Epithelial cell of proximal tubule (primary cell): ENCODE results near the gene ADCY6. TPM values are rescaled to one million over a fixed set of nuclear protein-coding genes. Genes with fewer than 3 reads are reported as not detected.

Experiments
- DNase-seq: peaks from one replicate; pipeline ENCODE4 v3.0.0-alpha.2; 2011; ENCODE audit warnings: low read depth
- H3K4me3 ChIP-seq: 2 replicates; pipeline ENCODE4 v1.5.1; 2011; ENCODE audit warnings: low read depth, mild to moderate bottlenecking, low read length
- CTCF ChIP-seq: conservative IDR thresholded peaks from 2 replicates; pipeline ENCODE4 v1.5.1; 2012; ENCODE audit warnings: low read depth, mild to moderate bottlenecking, low read length
- total RNA-seq: library from RNA; depleted of rRNA; stranded (reverse); fragments of >200 nt; gene quantifications from 2 replicates; pipeline ENCODE4 v1.2.3, GENCODE V29; 2015

Gene ADCY6
- total RNA-seq, 1 donor from 2014 or later: 21.6 TPM

- no peak for TF ChIP-seq CTCF
- no peak for DNase-seq
- H3K4me3 ChIP-seq: no peak overlapping the region
These were observed 38.7 kb upstream of the ADCY6 start for GRCh38 chr12:48827513-48828096.

GRCh38 chr12:48827026-48827425, 38.1 kb upstream of the ADCY6 start:
- TF ChIP-seq CTCF: no peak
- DNase-seq: no peak
- H3K4me3 ChIP-seq: no peak overlapping the region

GRCh38 chr12:48826209-48826855, 37.4 kb upstream of the ADCY6 start:
- DNase-seq: no peak
- no peak for TF ChIP-seq CTCF
- H3K4me3 ChIP-seq: no peak overlapping the region

- no peak overlapping the region for H3K4me3 ChIP-seq
- TF ChIP-seq CTCF: no peak
- no peak for DNase-seq
These were observed 36.0 kb upstream of the ADCY6 start for GRCh38 chr12:48824905-48825304.

GRCh38 chr12:48824112-48824511, 35.2 kb upstream of the ADCY6 start:
- TF ChIP-seq CTCF: no peak
- DNase-seq: no peak
- no peak overlapping the region for H3K4me3 ChIP-seq

- DNase-seq: no peak
- no peak overlapping the region for H3K4me3 ChIP-seq
- no peak for TF ChIP-seq CTCF
These were observed 34.4 kb upstream of the ADCY6 start for GRCh38 chr12:48823281-48823680.

- TF ChIP-seq CTCF: no peak
- DNase-seq: no peak
These were observed 33.8 kb upstream of the ADCY6 start for GRCh38 chr12:48822711-48823110.

More at GRCh38 chr12:48822711-48823110, 33.8 kb upstream of the ADCY6 start:
- H3K4me3 ChIP-seq: no peak overlapping the region
